ENCODE results near the gene VPS35L.
A peak's percentile ranks its signal among the peaks of the same experiment; 100 is the strongest.
"Not testable (repeated sequence)": the region's sequence is repeated elsewhere in the genome, so short reads cannot be mapped to it uniquely, and the experiment has no call there.

The VPS35L gene

DNA sequence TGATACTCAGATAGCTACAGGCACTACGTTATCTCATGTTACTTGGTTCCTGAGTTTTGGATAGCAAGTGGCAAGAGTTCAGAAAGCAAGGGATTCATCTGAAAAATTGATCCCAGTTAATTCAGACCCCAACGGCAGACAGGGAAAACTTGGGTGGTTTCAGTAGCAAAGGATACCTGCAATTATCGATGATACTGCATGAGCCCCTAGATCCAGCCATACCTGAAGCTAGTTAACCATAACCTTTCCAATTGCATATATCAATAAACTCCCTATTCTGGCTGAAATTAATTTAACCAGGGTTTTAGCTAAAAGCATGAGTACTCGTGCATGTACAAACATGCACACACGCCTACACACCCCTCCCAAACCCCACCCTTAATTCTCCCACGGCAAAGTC is 158.2 kb downstream of the VPS35L start:
- DNase-seq (no peak), ATAC-seq (no peak)
- Mint-ChIP-seq H3K9me3 (no peaks in the 10 kb centered on the region), H3K27ac (peak overlapping the region in 1 of 2 donors; percentile 86), H3K4me1 (peaks cover 46% of the 10 kb centered on the region), H3K27me3 (no peaks in the 10 kb centered on the region), H3K4me3 (no peak overlapping the region)

DNA sequence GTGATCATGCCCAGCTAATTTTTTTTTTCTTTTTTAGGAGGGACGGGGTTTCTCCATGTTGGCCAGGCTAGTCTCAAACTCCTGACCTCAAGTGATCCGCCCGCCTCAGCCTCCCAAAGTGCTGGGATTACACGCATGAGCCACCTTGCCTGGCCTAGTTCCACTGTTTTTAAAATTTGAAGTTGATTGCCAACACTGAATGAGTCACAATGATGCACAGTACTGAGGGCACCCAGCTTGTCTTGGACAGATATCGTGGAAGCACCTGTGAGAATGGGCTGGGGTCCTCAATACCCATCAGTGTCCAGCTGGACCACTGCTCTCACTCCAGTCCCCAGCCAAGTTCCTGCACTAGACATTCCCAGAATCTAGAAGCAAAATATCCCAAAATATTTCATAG is 160.1 kb downstream of the VPS35L start:
- DNase-seq (no peak), ATAC-seq (no peak)
- Mint-ChIP-seq H3K27ac (no peak overlapping the region), H3K4me3 (no peak overlapping the region), H3K27me3 (no peaks in the 10 kb centered on the region), H3K9me3 (no peaks in the 10 kb centered on the region), H3K4me1 (peaks cover 40% of the 10 kb centered on the region)

DNA sequence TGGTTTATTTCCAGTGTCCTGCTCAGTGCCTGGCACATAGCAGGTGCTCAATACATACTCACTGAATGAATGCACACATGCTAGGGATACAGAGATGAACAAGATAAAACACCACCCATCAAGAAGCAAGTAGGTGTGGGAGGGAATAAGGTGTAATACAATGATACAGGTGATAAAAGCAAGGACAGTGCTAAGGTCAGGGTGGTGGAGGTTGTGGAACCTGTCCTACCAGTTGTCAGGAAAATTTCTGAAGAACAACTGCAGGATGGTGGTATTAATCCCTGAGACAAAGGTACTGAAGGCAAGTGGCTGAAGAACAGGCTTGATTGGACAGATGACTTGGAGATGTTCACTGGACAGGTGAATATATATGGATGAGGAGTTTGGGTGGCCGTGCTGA is 160.7 kb downstream of the VPS35L start:
- Mint-ChIP-seq H3K27ac (peak overlapping the region; percentile 58 to 77), H3K4me3 (peak overlapping the region; percentile 82 to 90), H3K4me1 (peaks cover 40% of the 10 kb centered on the region), H3K9me3 (no peaks in the 10 kb centered on the region), H3K27me3 (no peaks in the 10 kb centered on the region)
- DNase-seq = no peak
- ATAC-seq = no peak

DNA sequence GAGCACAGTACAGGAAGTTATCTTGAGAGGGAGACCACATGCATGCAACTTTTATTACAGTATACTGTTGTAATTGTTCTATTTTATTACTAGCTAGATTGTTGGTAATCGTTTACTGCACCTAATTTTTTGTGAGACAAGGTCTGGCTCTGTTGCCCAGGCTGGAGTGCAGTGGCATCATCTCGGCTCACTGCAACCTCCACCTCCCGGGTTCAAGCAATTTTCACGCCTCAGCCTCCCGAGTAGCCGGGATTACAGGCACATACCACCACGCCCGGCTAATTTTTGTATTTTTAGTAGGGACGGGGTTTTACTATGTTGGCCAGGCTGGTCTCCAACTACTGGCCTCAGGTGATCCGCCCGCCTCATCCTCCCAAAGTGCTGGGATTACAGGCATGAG is 161.2 kb downstream of the VPS35L start:
- not testable (repeated sequence) for H3K27me3 Mint-ChIP-seq, H3K9me3 Mint-ChIP-seq, ATAC-seq, DNase-seq
- Mint-ChIP-seq H3K4me1 (peaks cover 36% of the 10 kb centered on the region), H3K27ac (peak overlapping the region; percentile 77 to 92), H3K4me3 (peak overlapping the region; percentile 82 to 90)

DNA sequence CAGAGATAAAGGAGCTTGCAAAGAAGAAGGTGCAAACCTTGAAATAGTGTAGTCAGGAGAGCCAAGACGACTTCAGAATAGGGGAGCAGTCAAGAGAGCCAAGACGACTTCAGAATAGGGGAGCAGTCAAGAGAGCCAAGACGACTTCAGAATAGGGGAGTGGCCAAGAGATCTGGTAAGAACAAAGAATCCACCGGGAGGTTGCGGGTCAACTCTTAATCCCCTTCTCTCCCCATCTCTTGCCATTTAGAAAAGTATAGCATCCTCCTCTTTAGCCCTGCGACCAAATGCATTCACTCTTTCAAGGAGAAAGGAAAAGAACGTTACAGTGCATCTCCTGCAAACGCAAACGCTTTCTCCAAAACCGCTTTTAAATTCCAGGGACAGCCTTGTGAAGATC is 161.8 kb downstream of the VPS35L start:
- H3K9me3 Mint-ChIP-seq = no peaks in the 10 kb centered on the region
- peak in 1 of 2 donors; percentile 3 for DNase-seq
- no peaks in the 10 kb centered on the region for H3K27me3 Mint-ChIP-seq
- no peak for ATAC-seq
- peak overlapping the region; percentile 82 to 90 for H3K4me3 Mint-ChIP-seq
- H3K27ac Mint-ChIP-seq = peak overlapping the region; percentile 92 to 97
- H3K4me1 Mint-ChIP-seq = peaks cover 33% of the 10 kb centered on the region

DNA sequence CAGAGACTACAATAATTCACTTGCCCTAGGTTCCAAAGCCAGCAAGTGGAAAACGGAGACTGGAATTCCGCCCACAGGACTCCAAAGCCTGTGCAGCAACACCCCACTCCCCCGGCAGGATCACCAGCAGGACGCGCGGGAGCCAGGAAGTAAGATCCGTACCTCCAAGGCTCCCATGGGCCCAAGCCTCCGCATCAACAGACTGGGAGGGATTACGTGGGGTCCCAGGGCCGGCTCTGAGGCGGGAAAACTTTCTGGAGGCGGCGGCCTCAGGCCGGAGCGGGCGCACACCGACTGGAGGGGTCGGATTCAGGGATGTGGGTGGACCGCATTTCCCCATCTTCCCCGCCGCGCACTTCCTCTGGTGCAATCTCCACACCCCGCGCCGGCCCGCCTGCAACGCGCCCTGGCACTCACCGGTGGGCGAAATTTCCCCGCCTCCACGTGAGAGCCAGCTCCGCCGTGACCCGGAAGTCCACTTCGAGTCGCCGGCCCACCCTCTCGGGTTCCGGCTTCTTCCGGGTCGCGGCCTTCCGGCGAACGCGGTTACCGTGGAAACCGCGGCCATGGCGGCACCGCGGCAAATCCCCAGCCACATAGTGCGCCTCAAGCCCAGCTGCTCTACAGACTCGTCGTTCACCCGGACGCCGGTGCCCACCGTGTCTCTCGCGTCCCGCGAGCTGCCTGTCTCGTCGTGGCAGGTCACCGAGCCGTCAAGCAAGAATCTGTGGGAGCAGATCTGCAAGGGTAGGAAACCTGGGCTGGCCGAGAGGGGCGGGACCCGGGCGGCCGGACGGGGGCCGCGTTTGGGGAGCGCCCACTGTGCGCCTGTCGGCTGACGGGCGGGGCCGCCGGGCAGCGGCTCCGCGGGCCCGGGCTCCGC is 162.5 kb downstream of the VPS35L start, which contains the start of the genes IQCK and KNOP1:
TSS of gene IQCK (plus strand) at position 531 of the 883 bp plus-strand sequence. CDS start at position 567, 36 bp downstream.
TSS of gene KNOP1 (minus strand) at position 487 of the 883 bp plus-strand sequence. CDS start 3,192 bp downstream, outside the sequence.
- Mint-ChIP-seq H3K4me1 (peaks cover 33% of the 10 kb centered on the region), H3K4me3 (peak within 1 kb of the TSS; percentile 82 to 90), H3K27ac (peak within 1 kb of the TSS; percentile 92 to 97), H3K9me3 (no peaks in the 10 kb centered on the region), H3K27me3 (no peaks in the 10 kb centered on the region)
- DNase-seq (peak; percentile 87 to 92), ATAC-seq (peak; percentile 95)

DNA sequence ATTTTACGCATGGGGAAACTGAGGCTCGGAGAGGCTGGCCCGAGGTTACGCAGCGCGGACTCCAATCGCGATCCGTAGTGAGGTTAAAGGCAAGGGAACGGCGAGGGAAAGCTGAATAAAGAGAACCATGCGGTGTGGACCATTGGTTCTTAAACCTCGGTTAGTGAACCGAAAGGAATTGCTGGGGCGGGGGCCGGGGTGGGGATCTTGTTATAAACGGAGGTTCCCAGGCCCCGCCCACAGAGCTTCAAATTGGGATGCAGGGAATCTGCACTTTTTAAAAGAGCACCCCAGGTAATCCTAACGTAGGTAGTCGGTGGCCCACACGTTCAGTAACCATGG is 163.1 kb downstream of the VPS35L start:
- no peaks in the 10 kb centered on the region for H3K27me3 Mint-ChIP-seq
- DNase-seq (no peak), ATAC-seq (peak; percentile 16)
- H3K4me3 Mint-ChIP-seq = peak overlapping the region; percentile 82 to 90
- no peaks in the 10 kb centered on the region for H3K9me3 Mint-ChIP-seq
- peaks cover 33% of the 10 kb centered on the region for H3K4me1 Mint-ChIP-seq
- no peak overlapping the region for H3K27ac Mint-ChIP-seq

DNA sequence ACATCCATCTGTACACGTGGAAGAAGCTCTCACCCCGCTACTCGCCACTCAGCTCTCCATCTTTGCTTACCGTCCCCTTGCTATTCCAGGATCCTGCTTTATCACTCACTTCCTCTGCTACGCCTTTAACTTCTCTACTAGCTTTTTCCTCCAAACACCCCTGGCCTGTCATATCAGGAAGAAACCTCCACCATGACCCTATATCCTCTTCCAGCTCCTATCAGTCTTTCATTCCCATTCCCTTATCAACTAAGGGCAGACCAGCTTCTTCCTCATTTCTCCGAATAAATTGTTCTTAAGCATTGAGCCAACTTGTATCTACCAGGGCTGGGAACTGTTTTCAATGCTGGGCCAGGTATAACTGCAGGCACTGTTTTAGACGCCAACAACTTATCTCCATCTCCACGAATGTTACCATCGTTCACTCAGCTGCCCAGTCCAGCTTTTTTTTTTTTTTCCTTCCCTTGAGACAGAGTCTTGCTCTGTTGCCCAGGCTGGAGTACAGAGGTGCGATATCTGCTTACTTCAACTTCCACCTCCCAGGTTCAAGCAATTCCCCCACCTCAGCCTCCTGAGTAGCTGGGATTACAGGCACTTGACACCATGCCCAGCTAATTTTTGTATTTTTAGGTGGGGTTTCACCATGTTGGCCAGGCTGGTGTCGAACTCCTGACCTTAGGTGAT is 166.9 kb downstream of the VPS35L start:
- no peaks in the 10 kb centered on the region for H3K9me3 Mint-ChIP-seq
- H3K27ac Mint-ChIP-seq = no peak overlapping the region
- ATAC-seq (no peak), DNase-seq (no peak)
- H3K27me3 Mint-ChIP-seq = no peaks in the 10 kb centered on the region
- H3K4me1 Mint-ChIP-seq = no peaks in the 10 kb centered on the region
- H3K4me3 Mint-ChIP-seq = no peak overlapping the region

DNA sequence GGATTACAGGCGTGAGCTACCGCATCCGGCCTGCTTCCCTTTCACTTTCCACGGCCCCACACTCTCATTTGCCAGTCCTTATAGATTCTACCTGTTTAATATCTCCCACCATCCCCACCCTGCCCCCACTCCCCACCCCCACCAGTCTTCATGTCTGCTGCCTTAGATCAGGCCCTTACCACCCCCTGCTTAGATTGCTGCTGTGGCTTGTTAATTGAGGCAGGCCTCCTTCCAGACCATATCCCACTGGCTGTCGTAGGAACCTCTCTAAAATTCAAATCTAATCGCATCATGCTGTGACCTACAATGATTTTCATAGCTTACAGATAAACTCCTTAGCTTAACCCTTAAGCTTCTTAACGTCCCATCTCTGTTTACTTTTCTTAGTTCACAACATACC is 167.5 kb downstream of the VPS35L start:
- H3K27me3 Mint-ChIP-seq = no peaks in the 10 kb centered on the region
- H3K27ac Mint-ChIP-seq = no peak overlapping the region
- H3K4me3 Mint-ChIP-seq = no peak overlapping the region
- DNase-seq (no peak), ATAC-seq (no peak)
- H3K9me3 Mint-ChIP-seq = no peaks in the 10 kb centered on the region
- H3K4me1 Mint-ChIP-seq = no peaks in the 10 kb centered on the region

DNA sequence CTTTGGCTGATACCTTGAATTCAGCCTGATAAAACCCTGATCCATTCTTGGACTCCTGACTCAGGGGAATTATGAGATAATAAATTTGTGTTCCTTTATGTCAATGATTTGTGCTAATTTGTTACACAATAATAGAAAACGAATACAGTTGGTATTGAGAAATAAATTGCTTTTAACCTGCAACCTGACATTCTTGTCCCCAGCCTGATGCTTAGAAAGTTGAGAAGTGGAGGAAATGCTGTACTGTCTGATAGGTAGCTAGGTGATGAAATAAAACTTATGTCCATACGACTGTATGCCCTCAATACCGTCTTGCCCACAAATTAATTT is 173.1 kb downstream of the VPS35L start:
- H3K9me3 Mint-ChIP-seq = no peaks in the 10 kb centered on the region
- DNase-seq (no peak), ATAC-seq (no peak)
- no peak overlapping the region for H3K4me3 Mint-ChIP-seq
- no peaks in the 10 kb centered on the region for H3K4me1 Mint-ChIP-seq
- H3K27ac Mint-ChIP-seq = no peak overlapping the region
- no peaks in the 10 kb centered on the region for H3K27me3 Mint-ChIP-seq

DNA sequence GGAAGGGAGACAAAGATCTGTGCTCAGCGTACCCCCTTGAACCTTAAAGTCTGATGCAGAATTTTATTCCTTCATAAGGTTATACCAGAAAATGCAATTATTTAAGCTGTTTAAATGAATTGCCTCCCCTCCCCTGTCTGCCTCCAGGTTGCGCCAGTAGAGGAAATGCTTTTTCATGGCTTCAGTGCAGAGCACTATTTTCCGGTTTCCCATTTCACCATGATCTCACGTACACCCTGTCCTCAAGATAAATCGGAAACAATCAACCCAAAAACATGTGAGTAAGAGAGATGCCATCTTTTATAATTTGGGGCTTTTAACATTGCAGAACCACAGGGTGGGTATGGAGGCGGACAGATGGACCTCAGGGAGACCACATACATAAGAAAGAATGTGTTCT is 178.0 kb downstream of the VPS35L start:
- ATAC-seq = no peak

DNA sequence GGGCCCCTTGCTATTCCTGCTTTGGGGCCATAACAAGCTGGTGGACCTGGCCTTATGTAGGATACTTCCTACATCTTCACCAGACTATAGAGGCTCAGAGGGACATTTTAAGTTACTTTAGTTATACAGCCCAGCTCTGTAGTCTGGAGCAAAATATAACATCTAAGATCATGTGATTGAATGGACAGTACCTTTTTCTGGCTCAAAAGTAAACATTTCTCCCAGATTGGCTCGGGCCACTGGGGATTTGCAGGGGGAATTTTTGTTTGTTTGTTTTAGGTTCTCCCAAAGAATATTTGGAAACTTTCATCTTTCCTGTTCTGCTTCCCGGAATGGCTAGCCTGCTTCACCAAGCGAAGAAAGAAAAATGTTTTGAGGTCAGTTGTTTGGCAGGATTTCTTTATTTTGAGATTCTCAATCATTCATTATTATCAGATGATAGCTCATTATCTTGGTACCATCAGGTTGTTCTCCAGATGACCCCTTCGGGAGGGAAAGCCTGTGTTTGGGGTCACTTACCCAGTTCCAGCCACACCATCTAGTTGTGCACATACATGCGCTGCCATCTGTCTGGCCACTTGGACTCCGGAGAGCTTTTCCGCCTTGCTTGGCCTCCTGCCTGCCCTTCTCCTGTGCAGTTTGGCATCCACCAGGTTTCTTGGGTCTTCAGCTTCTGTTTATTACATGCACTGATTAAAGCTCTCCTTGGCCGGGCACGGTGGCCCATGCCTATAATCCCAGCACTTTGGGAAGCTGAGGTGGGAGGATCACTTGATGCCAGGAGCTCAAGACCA is 179.8 kb downstream of the VPS35L start:
- DNase-seq = no peak
- no peaks in the 10 kb centered on the region for H3K9me3 Mint-ChIP-seq
- ATAC-seq = no peak
- no peaks in the 10 kb centered on the region for H3K27me3 Mint-ChIP-seq
- H3K27ac Mint-ChIP-seq = no peak overlapping the region
- H3K4me3 Mint-ChIP-seq = no peak overlapping the region
- no peaks in the 10 kb centered on the region for H3K4me1 Mint-ChIP-seq

More for the DNA sequence above, 178.0 kb downstream of the VPS35L start:
- Mint-ChIP-seq H3K4me3 (no peak overlapping the region), H3K9me3 (no peaks in the 10 kb centered on the region), H3K27me3 (no peaks in the 10 kb centered on the region), H3K27ac (no peak overlapping the region), H3K4me1 (no peaks in the 10 kb centered on the region)
- no peak for DNase-seq

DNA sequence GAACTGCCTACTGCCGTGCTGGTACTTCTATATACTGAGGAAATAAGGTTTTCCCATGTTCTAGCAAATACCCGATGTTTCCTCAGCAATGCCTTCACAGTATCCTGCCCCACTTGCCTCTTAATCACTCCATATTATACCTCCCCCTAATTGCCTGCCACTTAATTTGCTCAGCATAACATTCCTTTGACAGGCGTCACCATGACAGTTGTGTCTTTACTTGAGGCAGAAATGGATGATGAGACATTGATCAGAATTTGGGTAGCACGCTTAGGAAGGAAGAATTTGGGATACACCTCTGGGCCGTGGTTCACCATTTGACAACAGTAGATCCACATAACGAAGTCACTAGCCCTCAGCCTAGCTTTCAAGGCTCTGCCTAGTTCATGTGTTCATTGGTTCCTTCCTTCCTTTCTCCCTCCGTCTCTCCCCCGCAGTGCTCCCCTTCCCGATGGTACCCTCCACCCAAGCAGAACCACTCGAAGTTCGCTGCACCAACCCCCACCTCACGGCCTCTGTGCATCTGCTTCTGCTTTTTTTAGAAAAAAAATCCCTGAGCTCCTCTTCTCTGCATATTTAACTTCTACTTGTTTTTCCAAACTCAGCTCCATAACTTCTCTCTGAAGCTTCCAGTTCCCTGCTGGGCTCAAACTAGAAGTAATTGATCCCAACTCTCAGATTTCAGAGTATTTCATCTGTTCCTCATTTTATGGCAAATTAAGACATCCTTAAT is 182.0 kb downstream of the VPS35L start:
- no peaks in the 10 kb centered on the region for H3K9me3 Mint-ChIP-seq
- H3K4me1 Mint-ChIP-seq = no peaks in the 10 kb centered on the region
- no peaks in the 10 kb centered on the region for H3K27me3 Mint-ChIP-seq
- H3K4me3 Mint-ChIP-seq = no peak overlapping the region
- DNase-seq (no peak), ATAC-seq (no peak)
- H3K27ac Mint-ChIP-seq = no peak overlapping the region

DNA sequence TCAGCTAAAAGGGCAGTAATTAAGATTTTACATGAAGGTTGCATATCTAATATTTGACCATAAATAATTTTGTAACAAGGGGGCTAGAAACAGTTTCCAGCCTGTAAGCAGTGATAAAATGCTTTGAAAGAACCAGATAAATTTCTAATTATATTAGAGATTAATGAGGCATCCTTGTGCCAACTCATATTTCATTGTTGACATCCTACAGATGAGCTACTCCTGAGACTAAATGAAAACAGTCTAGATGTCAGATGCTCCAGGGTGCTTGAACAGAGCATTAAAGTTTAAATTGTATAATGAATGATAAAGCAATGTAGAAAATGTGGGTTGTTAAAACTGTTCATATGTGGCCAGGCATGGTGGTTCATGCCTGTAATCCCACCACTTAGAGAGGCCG is 185.9 kb downstream of the VPS35L start:
- Mint-ChIP-seq H3K4me3 (no peak overlapping the region), H3K27ac (no peak overlapping the region), H3K4me1 (no peaks in the 10 kb centered on the region), H3K27me3 (no peaks in the 10 kb centered on the region), H3K9me3 (no peaks in the 10 kb centered on the region)
- ATAC-seq (no peak), DNase-seq (no peak)

DNA sequence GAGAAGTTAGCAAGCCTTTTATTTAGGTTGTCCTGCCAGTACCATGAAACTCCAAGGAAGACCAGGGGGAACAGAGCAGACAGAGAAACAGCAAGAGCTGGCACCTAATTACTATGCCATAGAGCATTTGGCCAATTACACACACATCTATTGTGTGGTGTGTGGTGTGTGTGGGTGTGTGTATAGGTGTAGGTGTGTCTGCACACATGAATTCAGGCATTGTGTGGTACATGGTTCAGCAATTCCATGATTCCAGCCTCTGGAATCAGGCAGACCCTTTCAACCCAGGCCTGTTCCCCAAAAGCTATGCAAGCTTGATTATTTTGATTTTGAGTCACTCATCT is 188.3 kb downstream of the VPS35L start:
- Mint-ChIP-seq H3K4me3 (no peak overlapping the region), H3K27ac (no peak overlapping the region), H3K4me1 (no peaks in the 10 kb centered on the region), H3K27me3 (no peaks in the 10 kb centered on the region), H3K9me3 (no peaks in the 10 kb centered on the region)
- no peak for ATAC-seq
- DNase-seq = no peak

Measured in stimulated activated naive CD8-positive, alpha-beta T cell treated with anti-CD3 and anti-CD28 coated beads, Interleukin-15, amount 100 ng/mL, for 72 hours (primary cell).